A673 (cell line): ENCODE data around the gene WDR31.

Experiments
- EZH2 ChIP-seq: fragments of 200-600 bp; sonication (generic); IDR thresholded peaks from 2 replicates; pipeline ENCODE4 v1.6.1; 2017; ENCODE audit warnings: borderline replicate concordance, low read depth, mild to moderate bottlenecking, mixed read lengths, antibody characterized with exemption, low read length; ENCODE audit not compliant: poor library complexity, severe bottlenecking
- TF ChIP-seq, protein P1 (sequence below): fragments of 300-800, 200-600 bp; sonication (generic); conservative IDR thresholded peaks from 2 replicates; pipeline ENCODE4 v1.5.1; 2017; ENCODE audit warnings: low read depth, mild to moderate bottlenecking, antibody characterized with exemption, low read length, moderate library complexity, mixed read lengths

GRCh38 chr9:113376634-113377567 is 36.8 kb upstream of the WDR31 start, which contains the start of gene HDHD3:
- TF ChIP-seq, protein P1, sequence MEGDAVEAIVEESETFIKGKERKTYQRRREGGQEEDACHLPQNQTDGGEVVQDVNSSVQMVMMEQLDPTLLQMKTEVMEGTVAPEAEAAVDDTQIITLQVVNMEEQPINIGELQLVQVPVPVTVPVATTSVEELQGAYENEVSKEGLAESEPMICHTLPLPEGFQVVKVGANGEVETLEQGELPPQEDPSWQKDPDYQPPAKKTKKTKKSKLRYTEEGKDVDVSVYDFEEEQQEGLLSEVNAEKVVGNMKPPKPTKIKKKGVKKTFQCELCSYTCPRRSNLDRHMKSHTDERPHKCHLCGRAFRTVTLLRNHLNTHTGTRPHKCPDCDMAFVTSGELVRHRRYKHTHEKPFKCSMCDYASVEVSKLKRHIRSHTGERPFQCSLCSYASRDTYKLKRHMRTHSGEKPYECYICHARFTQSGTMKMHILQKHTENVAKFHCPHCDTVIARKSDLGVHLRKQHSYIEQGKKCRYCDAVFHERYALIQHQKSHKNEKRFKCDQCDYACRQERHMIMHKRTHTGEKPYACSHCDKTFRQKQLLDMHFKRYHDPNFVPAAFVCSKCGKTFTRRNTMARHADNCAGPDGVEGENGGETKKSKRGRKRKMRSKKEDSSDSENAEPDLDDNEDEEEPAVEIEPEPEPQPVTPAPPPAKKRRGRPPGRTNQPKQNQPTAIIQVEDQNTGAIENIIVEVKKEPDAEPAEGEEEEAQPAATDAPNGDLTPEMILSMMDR = no peak
- TF ChIP-seq EZH2 = no peak
